SK-N-SH (cell line): ENCODE data around the gene ZNF132. TPM values are rescaled to one million over a fixed set of nuclear protein-coding genes. Genes with fewer than 3 reads are reported as not detected.

Experiments used
- CTCF ChIA-PET: fragments of 300-600, 350-600 bp; formaldehyde crosslinking; extraction: SDS; loops from one replicate; lab custom pipeline; 2021; lab: Yijun Ruan, JAX
- POLR2A ChIA-PET: fragments of 350-600 bp; sonication (Branson Sonifier 250); formaldehyde crosslinking; extraction: SDS; loops from one replicate; lab custom pipeline; 2020; ENCODE audit warnings: antibody characterized with exemption, inconsistent platforms; lab: Yijun Ruan, JAX
- DNase-seq: peaks from one replicate; pipeline ENCODE4 v3.0.0; 2012
- H2AFZ ChIP-seq: fragments of 200-600 bp; sonication (generic); 2 replicates; pipeline ENCODE4 v1.8.1; 2016; ENCODE audit warnings: antibody characterized with exemption, mild to moderate bottlenecking, low read depth
- H3F3A ChIP-seq: fragments of 200-600 bp; sonication (generic); replicated peaks from 2 replicates; pipeline ENCODE3; 2016; ENCODE audit warnings: antibody characterized with exemption, mild to moderate bottlenecking; ENCODE audit not compliant: insufficient read depth
- H3K27ac ChIP-seq, 2 experiments: fragments of 200-500 bp in 1 of 2; fragments of 200-600 bp in 1 of 2; sonication (Bioruptor generic) in 1 of 2; sonication (generic), shearing (Covaris generic) in 1 of 2; 2 replicates each; pipeline versions ENCODE4 v1.5.1 to v1.6.1; 2014 to 2016; ENCODE audit warnings: low read depth in 2 of 2, inconsistent platforms in 1 of 2, low read length in 1 of 2, mild to moderate bottlenecking in 1 of 2, mixed read lengths in 1 of 2
- H3K27me3 ChIP-seq: fragments of 200-600 bp; sonication (generic), shearing (Covaris generic); 2 replicates; pipeline ENCODE4 v1.6.1; 2016; ENCODE audit warnings: mixed run types; ENCODE audit not compliant: insufficient read depth
- H3K36me3 ChIP-seq, 2 experiments: fragments of 200-500 bp in 1 of 2; fragments of 200-600 bp in 1 of 2; sonication (Bioruptor generic) in 1 of 2; sonication (generic) in 1 of 2; replicated peaks in 1 of 2; 2 replicates each; pipeline versions ENCODE3 to v1.5.1; 2014 to 2016; ENCODE audit warnings: low read length in 1 of 2, mild to moderate bottlenecking in 1 of 2; ENCODE audit not compliant: insufficient read depth in 2 of 2, control insufficient read depth in 1 of 2
- H3K4me1 ChIP-seq, 2 experiments: fragments of 200-500 bp in 1 of 2; fragments of 200-600 bp in 1 of 2; sonication (Bioruptor generic) in 1 of 2; sonication (generic), shearing (Covaris generic) in 1 of 2; 2 replicates each; pipeline versions ENCODE4 v1.5.1 to v1.6.1; 2014 to 2016; ENCODE audit warnings: low read depth in 1 of 2, low read length in 1 of 2, mixed run types in 1 of 2; ENCODE audit not compliant: insufficient read depth in 2 of 2, control insufficient read depth in 1 of 2
- H3K4me2 ChIP-seq: fragments of 200-600 bp; sonication (generic), shearing (Covaris generic); 2 replicates; pipeline ENCODE4 v1.6.1; 2017; ENCODE audit warnings: mixed run types
- H3K4me3 ChIP-seq, 2 experiments: fragments of 200-500 bp in 1 of 2; fragments of 200-600 bp in 1 of 2; sonication (Bioruptor generic) in 1 of 2; sonication (generic), shearing (Covaris generic) in 1 of 2; 2 replicates each; pipeline versions ENCODE4 v1.5.1 to v1.8.1; 2014 to 2016; ENCODE audit warnings: low read depth in 2 of 2, inconsistent platforms in 1 of 2, low read length in 1 of 2, mild to moderate bottlenecking in 1 of 2, mixed read lengths in 1 of 2, moderate library complexity in 1 of 2
- H3K79me2 ChIP-seq: fragments of 200-600 bp; sonication (generic); 2 replicates; pipeline ENCODE4 v1.8.1; 2017; ENCODE audit warnings: mild to moderate bottlenecking; ENCODE audit not compliant: insufficient read depth
- H3K9ac ChIP-seq: fragments of 200-600 bp; sonication (generic); 2 replicates; pipeline ENCODE4 v1.6.1; 2017; ENCODE audit warnings: mixed run types
- H3K9me2 ChIP-seq: fragments of 200-600 bp; sonication (generic); 2 replicates; pipeline ENCODE4 v1.6.1; 2017; ENCODE audit warnings: mixed run types
- H3K9me3 ChIP-seq: fragments of 200-600 bp; sonication (generic); 2 replicates; pipeline ENCODE4 v1.6.1; 2017; ENCODE audit warnings: mixed run types, mild to moderate bottlenecking, moderate library complexity
- H4K20me1 ChIP-seq: fragments of 200-600 bp; sonication (generic); 2 replicates; pipeline ENCODE4 v1.6.1; 2017; ENCODE audit warnings: mild to moderate bottlenecking, mixed run types; ENCODE audit not compliant: insufficient read depth
- ELF1 ChIP-seq: IDR thresholded peaks from 2 replicates; pipeline ENCODE4 v1.4.0; 2012
- EZH2phosphoT487 ChIP-seq: fragments of 200-600 bp; sonication (generic); IDR thresholded peaks from 2 replicates; pipeline ENCODE4 v1.6.1; 2017; ENCODE audit warnings: low read depth, mixed run types, mild to moderate bottlenecking, antibody characterized with exemption, moderate library complexity, borderline replicate concordance
- FOSL2 ChIP-seq: IDR thresholded peaks from 2 replicates; pipeline ENCODE4 v1.4.0; 2012; ENCODE audit warnings: low read depth, mild to moderate bottlenecking, moderate library complexity, borderline replicate concordance
- FOXJ3 ChIP-seq: sonication (generic); formaldehyde crosslinking; IDR thresholded peaks from 2 replicates; pipeline ENCODE4 v1.5.1; 2020; ENCODE audit warnings: mild to moderate bottlenecking, missing genetic modification reagents
- GABPA ChIP-seq: IDR thresholded peaks from 2 replicates; pipeline ENCODE4 v1.4.0; 2012; ENCODE audit warnings: low read depth, mild to moderate bottlenecking
- MEF2A ChIP-seq: IDR thresholded peaks from 2 replicates; pipeline ENCODE4 v1.4.0; 2012; ENCODE audit warnings: low read depth, borderline replicate concordance
- POLR2AphosphoS5 ChIP-seq: IDR thresholded peaks from 2 replicates; pipeline ENCODE4 v1.6.1; 2012; ENCODE audit warnings: low read depth, low read length
- SMC3 ChIP-seq: IDR thresholded peaks from 2 replicates; pipeline ENCODE4 v1.6.1; 2012; ENCODE audit warnings: low read depth, low read length, improper control_type of control experiment
- TEAD4 ChIP-seq: IDR thresholded peaks from 2 replicates; pipeline ENCODE4 v1.4.0; 2012; ENCODE audit warnings: mild to moderate bottlenecking, borderline replicate concordance; ENCODE audit not compliant: insufficient read depth
- WGBS: methylation state at CpG from one replicate; pipeline ENCODE4 v1.1.6; 2017; ENCODE audit warnings: low lambda C conversion rate; 5-methylcytosine and 5-hydroxymethylcytosine counted together
- polyA plus RNA-seq, 3 experiments: library from polyadenylated mRNA; depleted of rRNA; stranded (reverse); fragments of >200 nt; gene quantifications; 2 replicates each; pipeline ENCODE4 v1.2.3, GENCODE V29; 2012
- TF ChIP-seq, protein P1 (sequence below): IDR thresholded peaks from 2 replicates; pipeline ENCODE4 v1.4.0; 2012; ENCODE audit warnings: low read depth, borderline replicate concordance
- TF ChIP-seq, protein P2 (sequence below): IDR thresholded peaks from 2 replicates; pipeline ENCODE4 v1.4.0; 2012; ENCODE audit warnings: low read depth

The ZNF132 gene
- polyA plus RNA-seq, 1 of the 3 experiments (the other 2 are of a cell fraction), result 1.3 TPM

DNA sequence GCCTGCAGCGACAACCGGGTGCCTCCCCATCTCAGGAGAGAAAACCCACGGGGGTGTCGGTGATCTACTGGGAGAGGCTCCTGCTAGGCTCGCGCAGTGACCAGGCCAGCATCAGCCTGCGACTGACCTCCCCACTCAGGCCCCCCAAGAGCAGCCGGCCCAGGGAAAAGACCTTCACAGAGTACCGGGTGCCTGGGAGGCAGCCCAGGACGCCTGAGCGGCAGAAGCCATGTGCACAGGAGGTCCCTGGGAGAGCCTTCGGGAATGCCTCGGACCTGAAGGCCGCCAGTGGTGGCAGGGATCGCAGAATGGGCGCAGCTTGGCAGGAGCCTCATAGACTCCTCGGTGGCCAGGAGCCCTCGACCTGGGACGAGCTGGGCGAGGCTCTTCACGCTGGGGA is 15.4 kb upstream of the ZNF132 start:
- no peak overlapping the region for H3K9ac ChIP-seq
- no peaks in the 10 kb centered on the region for H3K27me3 ChIP-seq
- TF ChIP-seq, protein P1, sequence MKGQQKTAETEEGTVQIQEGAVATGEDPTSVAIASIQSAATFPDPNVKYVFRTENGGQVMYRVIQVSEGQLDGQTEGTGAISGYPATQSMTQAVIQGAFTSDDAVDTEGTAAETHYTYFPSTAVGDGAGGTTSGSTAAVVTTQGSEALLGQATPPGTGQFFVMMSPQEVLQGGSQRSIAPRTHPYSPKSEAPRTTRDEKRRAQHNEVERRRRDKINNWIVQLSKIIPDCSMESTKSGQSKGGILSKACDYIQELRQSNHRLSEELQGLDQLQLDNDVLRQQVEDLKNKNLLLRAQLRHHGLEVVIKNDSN, result no peak
- no peak for TF ChIP-seq FOSL2
- TF ChIP-seq SMC3, result no peak
- TF ChIP-seq TEAD4, result no peak
- no peak for TF ChIP-seq POLR2AphosphoS5
- no peak for TF ChIP-seq EZH2phosphoT487
- no peak for TF ChIP-seq ELF1
- TF ChIP-seq, protein P2, sequence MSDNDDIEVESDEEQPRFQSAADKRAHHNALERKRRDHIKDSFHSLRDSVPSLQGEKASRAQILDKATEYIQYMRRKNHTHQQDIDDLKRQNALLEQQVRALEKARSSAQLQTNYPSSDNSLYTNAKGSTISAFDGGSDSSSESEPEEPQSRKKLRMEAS, result no peak
- TF ChIP-seq MEF2A, result no peak
- TF ChIP-seq, all 33 proteins: peak for 0
- no peak for DNase-seq
- Histone ChIP-seq H3K27ac (no peak overlapping the region), H2AFZ (no peak overlapping the region), H3F3A (no peaks in the 10 kb centered on the region), H3K4me2 (no peak overlapping the region), H3K79me2 (no peaks in the 10 kb centered on the region), H4K20me1 (no peaks in the 10 kb centered on the region), H3K36me3 (peaks cover 3 to 25% of the 10 kb centered on the region in 2 experiments), H3K9me2 (no peaks in the 10 kb centered on the region), H3K9me3 (no peaks in the 10 kb centered on the region), H3K4me1 (peaks cover 0 to 7% of the 10 kb centered on the region in 2 experiments; a peak in 1 of 4 replicates), H3K4me3 (no peak overlapping the region)
- ChIA-PET CTCF (no interaction called here), POLR2A (no interaction called here)
- 93% methylated on average over 9 of the region's 21 CpGs for WGBS

DNA sequence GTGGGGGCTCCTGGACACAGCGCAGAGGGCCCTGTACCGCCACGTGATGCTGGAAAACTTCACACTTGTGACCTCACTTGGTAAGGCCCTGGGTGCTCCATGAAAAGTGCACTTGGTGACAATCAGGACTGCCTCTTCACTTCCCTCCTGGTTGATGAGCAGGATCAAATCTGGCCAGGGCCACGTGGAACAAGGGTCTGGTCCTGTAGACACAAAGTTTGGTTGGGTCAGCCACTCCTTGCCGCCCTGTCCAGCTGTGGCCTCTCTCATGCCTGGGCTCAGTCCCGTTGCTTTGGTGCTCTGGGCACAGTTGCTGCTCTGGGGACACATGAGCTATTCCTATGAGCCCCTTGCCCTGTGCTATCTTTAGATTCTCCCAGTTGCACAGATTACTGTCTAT is 13.8 kb upstream of the ZNF132 start:
- H4K20me1 ChIP-seq, result no peaks in the 10 kb centered on the region
- no peaks in the 10 kb centered on the region; the same call in 1 of the 2 replicates for H3K9me3 ChIP-seq
- DNase-seq, result no peak
- H2AFZ ChIP-seq, result no peak overlapping the region
- H3K27me3 ChIP-seq, result no peaks in the 10 kb centered on the region
- CTCF ChIA-PET, result interaction anchor here (1.2 kb wide), 1 partner anchor 60 kb away, joined by 4 read pairs; no protein-coding TSS in a partner anchor
- H3K9me2 ChIP-seq, result no peaks in the 10 kb centered on the region
- 91% methylated on average over 4 of the region's 6 CpGs for WGBS
- no peaks in the 10 kb centered on the region for H3F3A ChIP-seq
- peaks cover 0 to 7% of the 10 kb centered on the region in 2 experiments; a peak in 1 of 4 replicates for H3K4me1 ChIP-seq
- H3K27ac ChIP-seq, result no peak overlapping the region
- TF ChIP-seq, protein P1, result no peak
- TF ChIP-seq MEF2A, result no peak
- no peak for TF ChIP-seq ELF1
- TF ChIP-seq FOXJ3 (CRISPR knock-in tag), result no peak
- no peak for TF ChIP-seq GABPA
- TF ChIP-seq, all 33 proteins: peak for 0
- H3K4me2 ChIP-seq, result no peak overlapping the region
- no peaks in the 10 kb centered on the region for H3K79me2 ChIP-seq
- H3K4me3 ChIP-seq, result no peak overlapping the region
- H3K36me3 ChIP-seq, result peaks cover 3 to 25% of the 10 kb centered on the region in 2 experiments
- POLR2A ChIA-PET, result no interaction called here
- H3K9ac ChIP-seq, result no peak overlapping the region
